RKO (cell line): ENCODE measurements around the gene NLRP1.
"Not testable (repeated sequence)": the region's sequence is repeated elsewhere in the genome, so short reads cannot be mapped to it uniquely, and the experiment has no call there.

Experiments used
- DNase-seq: peaks from one replicate; pipeline ENCODE4 v3.0.0-alpha.2; 2016; ENCODE audit warnings: low spot score

Gene NLRP1

DNA sequence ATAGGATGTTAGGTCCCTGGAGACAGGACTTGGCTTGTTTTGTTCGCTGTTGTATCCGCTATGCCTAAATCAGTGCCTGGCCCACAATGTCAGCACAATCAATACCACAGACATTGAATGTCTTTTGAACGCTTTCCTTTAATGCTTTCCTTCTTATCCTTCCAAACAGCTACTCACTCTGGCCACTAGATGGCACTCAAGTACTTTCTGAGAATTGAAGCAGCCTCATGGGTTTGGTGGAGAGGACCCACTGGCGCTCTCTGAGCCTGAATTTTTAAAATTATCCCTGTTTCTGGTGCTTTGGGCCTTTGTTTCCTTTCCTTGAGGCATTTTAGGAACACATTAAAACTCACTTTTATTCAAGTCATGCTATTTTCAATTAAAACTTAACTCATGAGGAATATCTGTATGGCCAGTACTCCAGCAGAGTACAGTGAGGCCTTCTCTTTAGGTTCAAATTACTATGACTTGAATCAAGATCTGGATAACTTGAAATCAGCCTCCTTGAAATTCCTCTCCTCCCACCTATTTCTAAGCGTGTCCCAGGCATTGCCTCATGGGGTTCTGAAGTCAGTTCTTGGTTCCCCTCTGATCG lies 3.2 kb upstream of the NLRP1 start:
- DNase-seq: peak; percentile 73

- no peak for DNase-seq
Measured at GRCh38 chr17:5585836-5586521, 1.7 kb upstream of the NLRP1 start.

- DNase-seq: no peak
Measured at GRCh38 chr17:5585287-5585794, 1.0 kb upstream of the NLRP1 start.

GRCh38 chr17:5583426-5584382 lies 605 bp downstream of the NLRP1 start:
- DNase-seq: no peak

- DNase-seq: no peak
Measured at GRCh38 chr17:5582209-5583185, 1.8 kb downstream of the NLRP1 start.

GRCh38 chr17:5581655-5582054 lies 2.7 kb downstream of the NLRP1 start:
- DNase-seq: no peak

GRCh38 chr17:5580969-5581368 lies 3.3 kb downstream of the NLRP1 start:
- no peak for DNase-seq

DNA sequence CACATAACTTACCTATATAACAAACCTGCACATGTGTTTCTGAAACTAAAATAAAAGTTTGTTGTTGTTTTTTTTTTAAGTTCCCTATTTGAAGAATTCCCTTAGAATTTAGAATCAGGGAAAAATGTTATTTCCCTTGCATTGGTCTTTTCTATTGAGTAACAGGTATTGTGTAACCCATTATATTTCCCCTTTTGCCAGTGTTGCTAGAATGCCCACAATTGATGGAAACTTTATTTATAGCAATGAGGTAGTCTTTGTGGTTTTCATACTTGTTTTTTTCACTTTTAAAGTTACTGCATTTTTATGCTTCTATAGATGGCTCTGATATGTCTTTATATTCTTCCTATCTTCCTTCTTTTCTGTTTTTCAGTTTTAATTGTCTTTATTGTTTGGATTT lies 3.9 kb downstream of the NLRP1 start:
- DNase-seq: no peak

- not testable (repeated sequence) for DNase-seq
Measured at GRCh38 chr17:5578768-5579167, 5.5 kb downstream of the NLRP1 start.

GRCh38 chr17:5573017-5573416 lies 11.3 kb downstream of the NLRP1 start:
- not testable (repeated sequence) for DNase-seq

DNA sequence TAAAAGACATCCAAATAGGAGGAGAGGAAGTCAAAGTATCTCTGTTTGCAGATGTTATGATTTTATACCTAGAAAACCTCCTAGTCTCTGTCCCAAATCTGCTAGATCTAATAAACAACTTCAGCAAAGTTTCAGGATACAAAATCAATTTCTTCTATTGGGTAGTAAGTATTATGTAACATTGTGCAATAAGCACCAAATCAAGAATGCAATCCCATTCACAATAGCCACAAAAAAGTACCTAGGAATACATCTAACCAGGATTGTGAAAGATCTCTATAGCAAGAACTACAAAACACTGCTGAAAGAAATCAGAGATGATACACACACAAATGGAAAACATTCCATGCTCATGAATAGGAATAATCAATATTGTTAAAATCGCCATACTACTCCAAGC lies 13.0 kb downstream of the NLRP1 start:
- DNase-seq: no peak

DNA sequence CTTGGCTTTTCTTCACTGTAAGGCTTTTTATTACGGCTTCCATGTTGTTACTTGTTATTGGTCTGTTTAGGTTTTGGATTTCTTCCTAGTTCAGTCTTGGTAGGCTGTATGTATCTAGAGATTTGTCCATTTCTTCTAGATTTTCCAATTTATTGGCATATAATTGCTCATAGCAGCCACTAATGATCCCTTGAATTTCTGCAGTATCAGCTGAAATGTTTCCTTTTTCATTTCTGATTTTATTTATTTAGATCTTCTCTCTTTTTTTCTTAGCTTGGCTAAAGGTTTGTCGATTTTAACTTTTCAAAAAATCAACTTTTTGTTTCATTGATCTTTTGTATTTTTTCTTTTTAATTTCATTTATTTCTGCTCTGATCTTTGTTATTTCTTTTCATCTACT lies 18.5 kb downstream of the NLRP1 start:
- DNase-seq: no peak

DNA sequence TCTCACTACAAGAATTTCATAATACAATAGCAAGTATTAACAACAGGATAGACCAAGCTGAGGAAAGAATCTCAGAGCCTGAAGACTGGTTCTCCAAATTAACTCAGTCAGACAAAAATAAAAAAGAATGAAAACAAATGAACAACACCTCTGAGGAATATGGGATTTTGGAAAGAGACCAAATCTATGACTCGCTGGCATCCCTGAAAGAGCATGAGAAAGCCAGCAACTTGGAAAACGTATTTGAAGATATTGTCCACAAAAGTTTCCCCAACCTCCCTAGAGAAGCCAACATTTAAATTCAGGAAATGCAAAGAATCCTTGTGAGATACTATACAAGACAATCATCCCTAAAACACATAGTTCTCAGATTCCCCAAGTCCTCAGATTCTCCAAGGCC lies 20.9 kb downstream of the NLRP1 start:
- no peak for DNase-seq

- no peak for DNase-seq
Measured at GRCh38 chr17:5562661-5563360, 21.5 kb downstream of the NLRP1 start.

- DNase-seq: no peak
Measured at GRCh38 chr17:5561736-5562571, 22.4 kb downstream of the NLRP1 start.

DNA sequence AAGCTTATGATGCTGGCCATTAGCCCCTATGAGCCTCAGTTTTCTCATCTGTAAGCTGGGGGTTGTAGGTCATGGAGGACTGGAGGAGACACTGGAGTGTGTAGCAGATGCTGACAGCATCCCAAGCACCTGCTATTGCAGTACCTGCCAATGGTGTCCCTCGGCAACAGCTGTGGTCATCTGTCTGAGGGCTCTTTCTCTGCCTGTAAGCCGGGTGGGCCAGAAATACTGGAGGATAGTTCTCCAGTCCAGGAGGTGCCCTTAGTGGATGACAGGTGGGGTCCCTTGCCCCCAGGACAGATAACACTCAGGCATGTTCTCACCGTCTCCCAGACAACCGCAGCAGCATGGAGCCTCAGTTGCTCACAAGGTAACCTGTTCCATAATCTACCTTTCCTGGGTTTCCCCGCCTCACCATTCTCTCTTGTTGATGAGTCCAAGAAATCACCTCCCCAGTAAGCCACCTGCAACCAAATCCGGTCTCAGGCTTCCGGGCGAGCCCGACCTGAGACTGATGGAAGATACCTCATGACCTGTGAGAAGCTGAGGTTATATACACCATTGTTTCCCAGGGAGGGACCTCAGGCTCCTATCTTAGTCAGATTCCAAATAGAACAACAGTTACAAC lies 23.8 kb downstream of the NLRP1 start:
- no peak for DNase-seq

DNA sequence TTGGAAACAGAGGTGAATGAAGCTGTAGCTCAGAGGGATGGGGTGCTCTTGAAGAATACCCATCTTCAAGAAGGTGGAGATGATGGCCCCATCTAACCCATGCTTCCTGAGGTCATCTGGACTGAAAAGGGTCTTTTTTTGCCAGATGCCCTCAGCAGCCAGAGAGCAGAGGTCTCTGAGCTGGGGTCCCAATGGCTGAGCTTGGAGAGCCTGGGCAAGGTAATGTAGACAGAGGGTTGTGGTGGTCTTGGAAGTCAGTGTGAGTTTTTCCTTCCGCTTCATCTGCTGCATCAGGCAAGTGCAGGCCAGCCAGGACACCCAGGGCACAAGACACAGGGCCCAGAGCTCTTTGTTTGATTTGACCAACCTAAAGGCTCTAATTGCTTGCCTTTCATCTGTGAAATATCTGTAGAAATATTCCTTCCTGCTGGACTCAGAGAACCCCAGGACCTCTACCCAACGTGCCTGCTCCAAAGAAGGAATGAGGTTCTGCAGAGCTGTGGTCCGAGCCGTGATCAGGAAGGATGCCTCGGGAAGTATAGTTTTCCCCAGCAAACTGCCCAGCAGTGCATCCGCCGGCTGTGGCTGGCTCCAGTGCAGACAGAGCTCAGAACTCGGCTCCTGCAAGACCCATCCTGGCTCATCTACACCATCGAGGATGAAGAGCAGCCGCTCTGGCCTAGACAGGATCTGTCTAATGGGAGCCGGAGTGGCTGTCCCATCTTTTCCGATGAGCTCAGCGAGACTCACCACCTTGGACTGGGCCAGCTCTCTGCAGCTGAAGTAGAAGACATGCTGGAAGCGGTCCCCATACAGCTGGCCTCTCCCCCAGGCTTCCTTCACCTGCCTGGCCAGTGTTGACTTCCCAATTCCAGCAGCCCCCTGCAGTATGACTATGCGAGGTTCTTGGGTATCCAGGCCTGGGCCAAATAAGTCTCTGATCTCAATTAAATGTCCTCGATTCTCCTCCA lies 25.2 kb downstream of the NLRP1 start:
- no peak for DNase-seq

- no peak for DNase-seq
Measured at GRCh38 chr17:5557990-5558389, 26.3 kb downstream of the NLRP1 start.
